HL-60 (cell line): ENCODE results near the gene OR5M11.
"Not testable (repeated sequence)": the region's sequence is repeated elsewhere in the genome, so short reads cannot be mapped to it uniquely, and the experiment has no call there.

Experiments
- DNase-seq, 2 experiments: peaks; one replicate each; pipeline ENCODE4 v3.0.0-alpha.2; 2010 to 2020; ENCODE audit warnings: low read depth in 1 of 2, low spot score in 1 of 2
- H3K27ac ChIP-seq: fragments of 250-450 bp; sonication (Bioruptor Pico); replicated peaks from 2 replicates; pipeline ENCODE4 v1.5.1; 2020; ENCODE audit warnings: mild to moderate bottlenecking, moderate library complexity
- H3K27me3 ChIP-seq: fragments of 250-450 bp; sonication (Bioruptor Pico); 2 replicates; pipeline ENCODE4 v1.5.1; 2021; ENCODE audit warnings: mild to moderate bottlenecking, moderate library complexity; ENCODE audit not compliant: insufficient read depth, poor library complexity, severe bottlenecking
- H3K4me3 ChIP-seq: replicated peaks from 2 replicates; pipeline ENCODE4 v1.5.1; 2011; ENCODE audit warnings: mild to moderate bottlenecking, control low read depth, low read length; ENCODE audit not compliant: insufficient read depth
- GABPA ChIP-seq: IDR thresholded peaks from 2 replicates; pipeline ENCODE4 v1.6.1; 2012; ENCODE audit warnings: low read depth
- POLR2AphosphoS5 ChIP-seq: IDR thresholded peaks from 2 replicates; pipeline ENCODE4 v1.6.1; 2012; ENCODE audit warnings: low read depth
- REST ChIP-seq: IDR thresholded peaks from 2 replicates; pipeline ENCODE4 v1.6.1; 2012; ENCODE audit warnings: low read depth; ENCODE audit not compliant: insufficient replicate concordance
- SPI1 ChIP-seq: IDR thresholded peaks from 2 replicates; pipeline ENCODE4 v1.6.1; 2012; ENCODE audit warnings: low read depth, mild to moderate bottlenecking, borderline replicate concordance
- long read RNA-seq: library from polyadenylated mRNA; unstranded; transcript quantifications from one replicate; pipeline ENCODE4 v2.0.0, GENCODE V29; 2020
- TF ChIP-seq, protein P1 (sequence below): IDR thresholded peaks from one replicate; pipeline ENCODE4 v1.5.1; 2011; ENCODE audit warnings: low read length, control low read depth, inconsistent platforms; ENCODE audit not compliant: insufficient read depth

OR5M11 gene
- long read RNA-seq, result 0 reads

DNA sequence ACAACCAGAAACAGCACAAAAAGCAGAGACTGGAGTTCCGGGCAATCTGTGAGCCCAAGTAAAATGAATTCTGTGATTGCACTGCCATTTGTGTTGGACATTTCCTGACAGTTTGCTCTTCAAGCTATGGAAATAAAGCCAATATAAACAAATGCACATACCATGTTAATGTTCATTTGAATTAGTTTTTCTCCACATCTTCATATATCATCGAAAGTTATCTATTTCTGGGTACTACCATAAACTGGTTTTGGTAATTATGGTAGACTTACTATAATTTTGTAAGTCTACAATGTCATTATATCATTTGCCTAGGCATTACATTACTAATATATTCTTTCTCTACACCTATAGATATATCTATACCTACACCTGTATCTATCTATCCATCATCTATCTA, at the start of gene OR5M11:
Gene OR5M11, minus strand, starts transcription at position 101 of the 400 bp plus-strand sequence. Its CDS starts 0 bp downstream, at position 101.
- Histone ChIP-seq H3K27me3 (no peaks in the 10 kb centered on the region), H3K27ac (no peak within 1 kb of the TSS), H3K4me3 (no peak within 1 kb of the TSS)
- DNase-seq, result no peak
- TF ChIP-seq POLR2AphosphoS5 (no peak), SPI1 (no peak), GABPA (no peak), REST (no peak)
- TF ChIP-seq, protein P1, sequence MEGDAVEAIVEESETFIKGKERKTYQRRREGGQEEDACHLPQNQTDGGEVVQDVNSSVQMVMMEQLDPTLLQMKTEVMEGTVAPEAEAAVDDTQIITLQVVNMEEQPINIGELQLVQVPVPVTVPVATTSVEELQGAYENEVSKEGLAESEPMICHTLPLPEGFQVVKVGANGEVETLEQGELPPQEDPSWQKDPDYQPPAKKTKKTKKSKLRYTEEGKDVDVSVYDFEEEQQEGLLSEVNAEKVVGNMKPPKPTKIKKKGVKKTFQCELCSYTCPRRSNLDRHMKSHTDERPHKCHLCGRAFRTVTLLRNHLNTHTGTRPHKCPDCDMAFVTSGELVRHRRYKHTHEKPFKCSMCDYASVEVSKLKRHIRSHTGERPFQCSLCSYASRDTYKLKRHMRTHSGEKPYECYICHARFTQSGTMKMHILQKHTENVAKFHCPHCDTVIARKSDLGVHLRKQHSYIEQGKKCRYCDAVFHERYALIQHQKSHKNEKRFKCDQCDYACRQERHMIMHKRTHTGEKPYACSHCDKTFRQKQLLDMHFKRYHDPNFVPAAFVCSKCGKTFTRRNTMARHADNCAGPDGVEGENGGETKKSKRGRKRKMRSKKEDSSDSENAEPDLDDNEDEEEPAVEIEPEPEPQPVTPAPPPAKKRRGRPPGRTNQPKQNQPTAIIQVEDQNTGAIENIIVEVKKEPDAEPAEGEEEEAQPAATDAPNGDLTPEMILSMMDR, result no peak

DNA sequence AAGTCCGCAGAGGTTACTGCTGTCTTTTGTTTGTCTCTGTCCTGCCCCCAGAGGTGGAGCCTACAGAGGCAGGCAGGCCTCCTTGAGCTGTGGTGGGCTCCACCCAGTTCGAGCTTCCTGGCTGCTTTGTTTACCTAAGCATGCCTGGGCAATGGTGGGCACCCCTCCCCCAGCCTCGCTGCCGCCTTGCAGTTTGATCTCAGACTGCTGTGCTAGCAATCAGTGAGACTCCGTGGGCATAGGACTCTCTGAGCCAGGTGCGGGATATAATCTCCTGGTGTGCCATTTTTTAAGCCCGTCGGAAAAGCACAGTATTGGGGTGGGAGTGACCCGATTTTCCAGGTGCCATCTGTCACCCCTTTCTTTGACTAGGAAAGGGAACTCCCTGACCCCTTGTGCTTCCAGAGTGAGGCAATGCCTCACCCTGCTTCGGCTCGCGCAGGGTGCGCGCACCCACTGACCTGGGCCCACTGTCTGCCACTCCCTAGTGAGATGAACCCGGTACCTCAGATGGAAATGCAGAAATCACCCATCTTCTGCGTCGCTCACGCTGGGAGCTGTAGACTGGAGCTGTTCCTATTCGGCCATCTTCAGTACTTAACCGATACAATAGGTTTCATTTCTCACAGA, 49.1 kb upstream of the OR5M11 start:
- not testable (repeated sequence) for H3K4me3 ChIP-seq, DNase-seq, H3K27me3 ChIP-seq, H3K27ac ChIP-seq

DNA sequence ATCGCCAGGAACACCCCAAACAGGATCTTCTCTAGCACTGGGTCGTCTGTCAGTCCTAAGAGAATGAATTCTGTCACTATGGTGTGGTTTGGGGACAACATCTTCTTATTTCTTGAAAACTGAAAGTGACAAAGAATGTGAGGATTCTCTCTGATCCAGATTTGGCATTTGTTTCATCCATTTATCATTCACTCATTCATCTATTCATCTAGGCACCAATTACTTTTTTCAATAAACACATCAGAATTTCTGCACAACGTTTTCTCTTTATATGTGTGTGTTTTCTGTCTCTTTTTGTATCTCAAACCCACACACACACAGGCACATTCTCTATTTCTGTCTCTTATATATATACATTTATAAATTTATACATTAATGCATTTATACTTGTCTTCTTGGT, 34.6 kb upstream of the OR5M11 start, which contains the start of gene OR5M10:
Gene OR5M10, minus strand, starts transcription at position 101 of the 400 bp plus-strand sequence. Its CDS starts 0 bp downstream, at position 101.
- no peak for DNase-seq
- Histone ChIP-seq H3K27me3 (no peaks in the 10 kb centered on the region), H3K4me3 (no peak within 1 kb of the TSS), H3K27ac (no peak within 1 kb of the TSS)
- no peak for TF ChIP-seq SPI1
- TF ChIP-seq REST, result no peak
- TF ChIP-seq, protein P1, result no peak
- no peak for TF ChIP-seq GABPA
- no peak for TF ChIP-seq POLR2AphosphoS5

DNA sequence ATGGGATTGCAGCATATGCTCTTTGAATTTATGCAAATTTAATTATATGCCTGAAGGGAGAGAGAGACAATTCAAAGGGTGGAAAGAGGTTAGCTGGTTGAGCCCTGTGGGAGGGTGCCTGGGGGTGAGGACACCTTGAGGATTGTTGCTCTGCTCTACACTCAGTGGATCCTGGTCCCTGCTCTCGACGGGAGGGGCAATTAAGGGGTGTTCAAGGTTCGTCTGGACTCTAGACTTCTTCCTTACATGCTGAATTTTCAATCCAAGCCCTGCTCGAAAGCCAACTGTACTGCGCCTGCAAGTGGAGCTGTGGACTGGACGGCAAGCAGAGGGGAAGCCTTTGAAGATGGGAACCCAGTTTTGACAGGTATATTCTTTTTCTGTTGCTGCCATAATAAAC, 15.5 kb upstream of the OR5M11 start:
- TF ChIP-seq POLR2AphosphoS5, result no peak
- no peak for TF ChIP-seq REST
- no peak for TF ChIP-seq GABPA
- TF ChIP-seq, protein P1, result no peak
- TF ChIP-seq SPI1, result no peak
- no peaks in the 10 kb centered on the region for H3K27me3 ChIP-seq
- no peak overlapping the region for H3K4me3 ChIP-seq

DNA sequence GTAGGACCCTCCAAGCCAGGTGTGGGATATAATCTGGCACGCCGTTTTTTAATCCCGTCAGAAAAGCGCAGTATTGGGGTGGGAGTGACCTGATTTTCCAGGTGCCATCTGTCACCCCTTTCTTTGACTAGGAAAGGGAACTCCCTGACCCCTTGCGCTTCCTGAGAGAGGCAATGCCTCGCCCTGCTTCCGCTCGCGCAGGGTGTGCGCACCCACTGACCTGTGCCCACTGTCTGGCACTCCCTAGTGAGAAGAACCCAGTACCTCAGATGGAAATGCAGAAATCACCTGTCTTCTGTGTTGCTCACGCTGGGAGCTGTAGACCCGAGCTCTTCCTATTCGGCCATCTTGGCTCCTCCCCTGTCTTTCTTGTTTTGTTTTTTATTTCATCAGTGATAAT, 11.6 kb upstream of the OR5M11 start:
- DNase-seq, H3K27me3 ChIP-seq, H3K4me3 ChIP-seq, H3K27ac ChIP-seq: not testable (repeated sequence)

More for the DNA sequence above, 15.5 kb upstream of the OR5M11 start:
- no peak for DNase-seq
- no peak overlapping the region for H3K27ac ChIP-seq
